K562 (cell line): ENCODE measurements around the gene ARF1. TPM values are rescaled to one million over a fixed set of nuclear protein-coding genes. Genes with fewer than 3 reads are reported as not detected.

Source experiments
- ATAC-seq: fragments of 200-7000 bp; cut with Tn5 transposase; 3 replicates; pipeline ENCODE4 v1.9.1; 2020; ENCODE audit warnings: moderate library complexity
- BruUV-seq: library from RNA; stranded (reverse); fragments of 400-500 nt; replicated peaks from 2 replicates; lab custom pipeline; 2021; lab: Mats Ljungman, UMichigan
- CTCF ChIA-PET: fragments of 300-600 bp; formaldehyde crosslinking; extraction: SDS; loops from one replicate; lab custom pipeline; 2021; ENCODE audit warnings: low intra/inter-chr PET ratio; lab: Yijun Ruan, JAX
- POLR2A ChIA-PET: fragments of 300-600, 350-650 bp; sonication (Branson Sonifier 250); formaldehyde crosslinking; extraction: SDS; loops from one replicate; lab custom pipeline; 2021; ENCODE audit warnings: antibody characterized with exemption, inconsistent platforms; lab: Yijun Ruan, JAX
- DNase-seq, 4 experiments: peaks; one replicate each; pipeline versions ENCODE4 v3.0.0 to v3.0.0-alpha.2; 2011 to 2018; ENCODE audit warnings: low spot score in 3 of 4, mixed read lengths in 3 of 4; ENCODE audit errors: extremely low read depth in 1 of 4
- FAIRE-seq: peaks from 2 replicates; lab custom pipeline; 2011; peaks lifted over from hg19 to GRCh38; lab: Jason Lieb, UNC
- H2AFZ ChIP-seq: 2 replicates; pipeline ENCODE4 v1.6.0; 2011; ENCODE audit warnings: low read depth, low read length, control low read depth, inconsistent platforms
- H3K27ac ChIP-seq: fragments of 200-600 bp; 3 replicates; pipeline ENCODE4 v1.8.0; 2011; ENCODE audit warnings: low read depth, mild to moderate bottlenecking, control low read depth, inconsistent platforms, low read length, moderate library complexity, mixed read lengths; ENCODE audit errors: extremely low read depth
- H3K27me3 ChIP-seq, 2 experiments: fragments of 300-600 bp in 1 of 2; 2 replicates in 1 of 2; 3 replicates in 1 of 2; pipeline versions ENCODE4 v1.6.0 to v1.8.0; 2011; ENCODE audit warnings: inconsistent platforms in 2 of 2, low read length in 2 of 2, mild to moderate bottlenecking in 1 of 2, mixed read lengths in 1 of 2, moderate library complexity in 1 of 2; ENCODE audit not compliant: control insufficient read depth in 2 of 2, insufficient read depth in 2 of 2
- H3K36me3 ChIP-seq: fragments of 300-600 bp; 3 replicates; pipeline ENCODE4 v1.8.0; 2011; ENCODE audit warnings: mild to moderate bottlenecking, low read length, inconsistent platforms; ENCODE audit not compliant: control insufficient read depth, insufficient read depth
- H3K4me1 ChIP-seq, 2 experiments: fragments of 200-600 bp in 1 of 2; replicated peaks in 1 of 2; 2 replicates in 1 of 2; 3 replicates in 1 of 2; pipeline versions ENCODE4 v1.5.1 to v1.8.0; 2011; ENCODE audit warnings: inconsistent platforms in 2 of 2, low read length in 2 of 2, mild to moderate bottlenecking in 1 of 2, mixed read lengths in 1 of 2, moderate library complexity in 1 of 2; ENCODE audit not compliant: control insufficient read depth in 2 of 2, insufficient read depth in 2 of 2
- H3K4me2 ChIP-seq: 2 replicates; pipeline ENCODE4 v1.6.1; 2011; ENCODE audit warnings: low read length, control low read depth, inconsistent platforms, mixed read lengths; ENCODE audit not compliant: insufficient read depth
- H3K4me3 ChIP-seq: fragments of 200-600 bp; sonication (generic), shearing (Covaris generic); 2 replicates; pipeline ENCODE4 v1.5.1; 2016; ENCODE audit warnings: control low read depth, inconsistent platforms
- H3K79me2 ChIP-seq: fragments of 200-600 bp; 3 replicates; pipeline ENCODE4 v1.8.0; 2011; ENCODE audit warnings: low read length, inconsistent platforms; ENCODE audit not compliant: control insufficient read depth, insufficient read depth
- H3K9ac ChIP-seq, 2 experiments: 2 replicates each; pipeline versions ENCODE4 v1.6.0 to v1.6.1; 2011; ENCODE audit warnings: low read depth in 2 of 2, low read length in 2 of 2, control low read depth in 1 of 2, inconsistent platforms in 1 of 2, mild to moderate bottlenecking in 1 of 2, mixed read lengths in 1 of 2; ENCODE audit not compliant: insufficient read depth in 1 of 2
- H3K9me1 ChIP-seq: one replicate; pipeline ENCODE4 v1.6.0; 2011; ENCODE audit warnings: inconsistent platforms, mild to moderate bottlenecking, low read length, moderate library complexity; ENCODE audit not compliant: control insufficient read depth, insufficient read depth
- H3K9me3 ChIP-seq: replicated peaks from 2 replicates; pipeline ENCODE4 v1.5.1; 2011; ENCODE audit warnings: low read depth, low read length, inconsistent platforms; ENCODE audit not compliant: control insufficient read depth, insufficient read depth
- H4K20me1 ChIP-seq: replicated peaks from 2 replicates; pipeline ENCODE4 v1.6.1; 2011; ENCODE audit warnings: low read length, inconsistent platforms, mixed read lengths; ENCODE audit not compliant: control insufficient read depth, insufficient read depth
- AFF4 ChIP-seq: sonication (generic); formaldehyde crosslinking; IDR thresholded peaks from 2 replicates; pipeline ENCODE4 v1.8.0; 2023; ENCODE audit warnings: mild to moderate bottlenecking, missing genetic modification reagents
- CREB3 ChIP-seq: fragments of 450-650 bp; conservative IDR thresholded peaks from 2 replicates; pipeline ENCODE4 v1.6.1; 2016; ENCODE audit warnings: missing genetic modification characterization, low read depth, mild to moderate bottlenecking, missing compliant biosample characterization, moderate library complexity
- GABPA ChIP-seq: fragments of 200-800 bp; sonication (Bioruptor generic); conservative IDR thresholded peaks from 2 replicates; pipeline ENCODE4 v1.6.1; 2016; ENCODE audit warnings: low read depth, missing genetic modification characterization, missing compliant biosample characterization
- MAFF ChIP-seq: IDR thresholded peaks from 2 replicates; pipeline ENCODE4 v1.6.1; 2012; ENCODE audit warnings: low read length, improper control_type of control experiment
- NCOA4 ChIP-seq: fragments of 450-650 bp; IDR thresholded peaks from 2 replicates; pipeline ENCODE4 v1.6.1; 2018; ENCODE audit warnings: mild to moderate bottlenecking; ENCODE audit not compliant: partially characterized antibody
- POLR2G ChIP-seq: fragments of 200-400 bp; formaldehyde crosslinking; IDR thresholded peaks from 2 replicates; pipeline ENCODE4 v1.6.1; 2017; ENCODE audit warnings: low read depth, mild to moderate bottlenecking, antibody characterized with exemption, low read length, moderate library complexity
- RB1 ChIP-seq: fragments of 450-650 bp; IDR thresholded peaks from 2 replicates; pipeline ENCODE4 v1.6.1; 2017; ENCODE audit warnings: low read depth, mild to moderate bottlenecking
- WGBS: fragments of 100-300 bp; shearing (Covaris generic); methylation state at CpG from one replicate; pipeline ENCODE4 v1.1.6; 2016; ENCODE audit warnings: low coverage, mixed read lengths; ENCODE audit not compliant: insufficient coverage; ENCODE audit errors: missing lambda C conversion rate; 5-methylcytosine and 5-hydroxymethylcytosine counted together
- in situ Hi-C: fragments of 300-500 bp; cut with MboI; formaldehyde crosslinking; loops from 4 replicates; pipeline ENCODE4 v1.15.0; 2018; ENCODE audit warnings: inconsistent platforms, mixed read lengths
- intact Hi-C: fragments of 100-400 bp; cut with micrococcal nuclease; formaldehyde crosslinking; loops from 2 replicates; pipeline ENCODE4 v1.14.2; 2022
- polyA plus RNA-seq, 8 experiments: library from polyadenylated mRNA; depleted of rRNA in 4 of 8; stranded (reverse) in 5 of 8; unstranded in 3 of 8; fragments of >200 nt; fragmentation: Nextera tagmentation in 2 of 8; fragmentation: Illumina TruSeq in 1 of 8; extraction: Ambion mirVana in 2 of 8; extraction: Trizol in 1 of 8; gene quantifications; 2 replicates each; pipeline versions ENCODE4 v1.2.1 to v1.2.3, GENCODE V29; 2011 to 2014; ENCODE audit warnings: inconsistent platforms in 1 of 8, missing spikeins in 1 of 8
- total RNA-seq, 7 experiments: library from RNA; depleted of rRNA in 6 of 7; stranded (reverse); fragments of >200 nt in 6 of 7; fragmentation: Illumina TruSeq in 2 of 7; extraction: Trizol in 2 of 7; gene quantifications; 2 replicates each; pipeline versions ENCODE4 v1.2.1 to v1.2.3, GENCODE V29; 2011 to 2021; ENCODE audit warnings: low replicate concordance in 1 of 7

Gene ARF1
- total and polyA plus RNA-seq, 9 of the 15 experiments (the other 6 are each of a cell fraction or from before 2014, with no cell fraction given): 69.8 to 593 (median 325) TPM

GRCh38 chr1:228147151-228147693 lies 64.7 kb downstream of the ARF1 start:
- H3K9me3 ChIP-seq: no peaks in the 10 kb centered on the region
- H3K27ac ChIP-seq: no peak overlapping the region
- H3K4me1 ChIP-seq: peaks cover 57 to 99% of the 10 kb centered on the region in 2 experiments
- H3K9me1 ChIP-seq: peaks cover 24% of the 10 kb centered on the region
- intact Hi-C loops: no loop called here
- H3K4me3 ChIP-seq: no peak overlapping the region
- peaks cover 51% of the 10 kb centered on the region for H4K20me1 ChIP-seq
- BruUV-seq: no TSS peak
- no peak overlapping the region for H2AFZ ChIP-seq
- no peak for DNase-seq
- no peak for FAIRE-seq
- in situ Hi-C loops: no loop called here
- TF ChIP-seq POLR2G: 0 out of 2 replicates have a peak, but pooled peaks have one; percentile 38
- no peak for TF ChIP-seq GABPA (tag)
- WGBS: over 99% methylated on average over 20 of the region's 20 CpGs
- POLR2A ChIA-PET: interaction anchor here (6.0 kb wide), 1 partner anchor 19 kb away, joined by 47 read pairs; the partner anchor contains the start of gene IBA57
- H3K27me3 ChIP-seq: no peaks in the 10 kb centered on the region
- H3K4me2 ChIP-seq: no peak overlapping the region
- peak overlapping the region in 1 of 2 experiments; percentile 86; a peak in 2 of 4 replicates for H3K9ac ChIP-seq
- peaks cover 54% of the 10 kb centered on the region; the same call in 2 of the 3 replicates for H3K36me3 ChIP-seq
- CTCF ChIA-PET: no interaction called here
- no peak for ATAC-seq
- peaks cover 75% of the 10 kb centered on the region for H3K79me2 ChIP-seq

GRCh38 chr1:228147768-228148167 lies 65.3 kb downstream of the ARF1 start:
- intact Hi-C loops (no loop called here), in situ Hi-C loops (no loop called here)
- 87% methylated on average over 4 of the region's 4 CpGs for WGBS
- H3K4me2 ChIP-seq: no peak overlapping the region
- no peak overlapping the region for H3K27ac ChIP-seq
- peaks cover 70% of the 10 kb centered on the region for H3K79me2 ChIP-seq
- peak overlapping the region in 1 of 2 experiments; percentile 91; a peak in 1 of 4 replicates for H3K9ac ChIP-seq
- peaks cover 54 to 99% of the 10 kb centered on the region in 2 experiments for H3K4me1 ChIP-seq
- H3K9me1 ChIP-seq: peaks cover 22% of the 10 kb centered on the region
- no TSS peak for BruUV-seq
- no peaks in the 10 kb centered on the region for H3K9me3 ChIP-seq
- H4K20me1 ChIP-seq: peaks cover 46% of the 10 kb centered on the region
- no peaks in the 10 kb centered on the region for H3K27me3 ChIP-seq
- no peak for ATAC-seq
- H2AFZ ChIP-seq: no peak overlapping the region
- ChIA-PET CTCF (no interaction called here), POLR2A (interaction anchor here (1.0 to 2.0 kb wide), 3 partner anchors 10 to 17 kb away, joined by 3 to 11 read pairs (median 5); no protein-coding TSS in a partner anchor)
- H3K4me3 ChIP-seq: no peak overlapping the region
- DNase-seq: no peak
- H3K36me3 ChIP-seq: peaks cover 48% of the 10 kb centered on the region; the same call in 2 of the 3 replicates
- no peak for FAIRE-seq
- TF ChIP-seq RB1 (no peak), NCOA4 (no peak), MAFF (no peak), CREB3 (no peak), AFF4 (CRISPR knock-in tag) (no peak)
